GM18526 (cell line): ENCODE measurements around the gene GATAD2B.

Experiments
- POLR2A ChIP-seq: IDR thresholded peaks from 3 replicates; pipeline ENCODE4 v1.6.1; 2011; ENCODE audit not compliant: insufficient read length; ENCODE audit errors: extremely low read depth

Gene GATAD2B

DNA sequence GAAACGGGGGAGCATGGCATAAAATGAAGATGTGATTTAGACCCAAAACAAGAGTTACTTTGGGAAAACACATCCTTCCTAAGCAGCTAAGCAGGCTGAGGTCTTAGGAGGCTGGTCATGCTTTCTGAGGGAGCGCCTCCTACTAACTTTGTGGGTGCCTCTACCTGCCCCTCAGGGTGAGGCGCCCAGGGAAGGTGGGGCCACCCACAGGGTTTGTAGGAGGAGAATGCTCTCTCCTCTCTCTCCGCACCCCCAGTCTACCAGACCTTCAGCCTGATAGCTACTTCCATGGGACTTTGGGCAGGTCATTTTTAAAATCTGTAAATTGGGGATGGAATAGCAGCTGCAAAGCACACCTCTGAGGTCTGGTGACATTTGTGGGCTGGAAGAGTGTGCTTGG lies 123.8 kb downstream of the GATAD2B start:
- TF ChIP-seq POLR2A: no peak

- no peak for TF ChIP-seq POLR2A
These were observed 124.3 kb downstream of the GATAD2B start for GRCh38 chr1:153798468-153798780.

GRCh38 chr1:153796786-153797659 lies 125.7 kb downstream of the GATAD2B start:
- no peak for TF ChIP-seq POLR2A

DNA sequence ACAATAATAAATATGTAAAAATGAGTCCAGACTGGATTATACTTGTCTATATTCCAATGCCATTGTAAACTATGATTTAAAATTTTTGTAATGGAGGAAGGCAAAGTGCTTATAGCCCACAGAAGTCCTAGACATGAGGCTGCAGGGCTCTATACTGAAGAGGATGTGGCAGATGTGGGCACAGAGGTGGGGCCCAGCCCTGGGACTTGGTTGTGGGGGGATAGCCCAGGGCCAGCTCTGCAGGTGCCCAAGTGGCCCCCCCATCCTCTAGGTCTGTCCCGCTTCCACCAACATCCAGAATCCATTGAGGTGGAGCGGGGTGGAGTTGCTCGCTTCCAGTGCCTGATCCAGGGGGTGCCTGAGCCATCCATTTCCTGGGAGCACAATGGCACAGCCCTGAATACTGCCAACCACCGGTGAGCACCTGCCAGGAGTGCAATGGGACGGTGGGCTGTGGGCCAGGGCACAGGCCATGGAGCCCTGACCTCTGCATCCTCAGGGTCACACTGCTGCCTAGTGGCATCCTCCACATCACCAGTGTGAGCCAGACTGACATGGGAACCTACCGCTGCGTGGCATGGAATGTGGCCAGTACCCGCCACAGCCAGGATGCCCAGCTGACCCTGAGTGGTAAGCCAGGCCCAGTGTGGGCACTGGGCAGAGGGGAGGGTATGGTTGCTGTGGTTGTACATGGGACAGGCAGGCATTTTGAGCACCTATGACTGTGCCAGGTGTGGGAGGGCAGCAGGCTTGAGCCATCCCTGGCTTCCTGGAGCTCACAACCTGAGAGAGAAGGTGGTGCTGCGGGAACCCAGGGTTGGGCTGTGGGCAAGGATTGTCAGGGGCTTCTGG lies 126.6 kb downstream of the GATAD2B start:
- no peak for TF ChIP-seq POLR2A

DNA sequence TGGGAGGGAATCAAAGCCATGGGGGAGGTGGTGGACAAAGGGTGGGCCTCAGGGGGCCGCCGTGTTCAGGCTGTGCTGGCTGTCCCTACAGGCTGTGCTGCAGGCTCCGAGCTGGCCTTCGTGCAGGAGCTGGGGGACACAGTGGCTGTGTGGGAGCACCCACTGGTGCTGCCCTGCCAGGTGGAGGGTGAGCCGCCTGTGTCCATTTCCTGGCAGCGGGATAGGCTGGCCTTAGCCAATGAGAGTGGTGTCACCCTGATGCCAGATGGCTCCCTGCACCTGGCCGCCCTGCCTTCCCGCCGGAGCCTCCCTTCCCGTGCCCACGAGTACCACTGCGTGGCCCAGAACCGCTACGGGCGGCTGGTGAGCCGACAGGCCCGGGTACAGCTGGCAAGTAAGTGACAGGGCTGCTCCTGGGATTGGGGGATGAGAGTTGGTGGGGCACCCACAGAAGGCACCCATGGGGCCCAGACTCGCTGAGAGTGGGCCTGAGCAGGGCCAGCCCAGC lies 127.4 kb downstream of the GATAD2B start:
- TF ChIP-seq POLR2A: no peak

- no peak for TF ChIP-seq POLR2A
These were observed 128.0 kb downstream of the GATAD2B start for GRCh38 chr1:153794624-153795329.

DNA sequence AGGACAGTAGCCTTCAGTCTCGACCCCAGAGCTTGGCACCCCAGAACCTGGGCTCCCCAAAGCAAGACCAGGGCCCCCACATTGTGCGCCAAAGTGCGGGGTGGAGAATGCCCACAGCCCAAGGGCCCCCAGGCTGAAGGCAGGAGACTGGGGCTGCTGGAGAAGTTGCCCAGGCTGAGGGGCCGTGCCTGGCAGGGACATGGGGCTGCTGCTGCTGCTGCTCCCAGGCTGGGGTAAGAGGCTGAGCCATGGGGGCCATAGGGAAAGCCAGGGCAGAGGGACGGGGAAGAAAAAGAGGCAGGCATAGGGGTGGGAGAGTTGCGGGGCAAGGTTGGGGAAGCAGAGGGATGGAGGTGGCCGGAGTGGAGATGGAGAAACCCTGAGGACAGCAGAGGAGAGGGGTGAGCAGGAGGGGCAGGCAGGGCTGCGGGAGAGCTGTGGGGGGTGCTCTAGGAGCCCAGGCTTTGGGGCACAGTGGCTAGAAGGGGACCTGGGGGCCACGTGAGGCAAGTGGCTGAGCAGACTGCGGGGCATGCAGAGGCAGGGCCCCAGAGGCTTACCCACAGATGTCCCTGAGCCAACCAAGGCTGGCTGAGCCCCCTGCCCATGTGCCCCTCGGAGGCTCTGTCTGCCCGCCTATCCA lies 128.7 kb downstream of the GATAD2B start:
- TF ChIP-seq POLR2A: no peak

- TF ChIP-seq POLR2A: no peak
These were observed 129.4 kb downstream of the GATAD2B start for GRCh38 chr1:153793261-153793972.

- TF ChIP-seq POLR2A: no peak
These were observed 130.1 kb downstream of the GATAD2B start for GRCh38 chr1:153792631-153793041.

- TF ChIP-seq POLR2A: no peak
These were observed 131.0 kb downstream of the GATAD2B start for GRCh38 chr1:153791648-153792253.

- TF ChIP-seq POLR2A: no peak
These were observed 131.7 kb downstream of the GATAD2B start for GRCh38 chr1:153790966-153791647.

DNA sequence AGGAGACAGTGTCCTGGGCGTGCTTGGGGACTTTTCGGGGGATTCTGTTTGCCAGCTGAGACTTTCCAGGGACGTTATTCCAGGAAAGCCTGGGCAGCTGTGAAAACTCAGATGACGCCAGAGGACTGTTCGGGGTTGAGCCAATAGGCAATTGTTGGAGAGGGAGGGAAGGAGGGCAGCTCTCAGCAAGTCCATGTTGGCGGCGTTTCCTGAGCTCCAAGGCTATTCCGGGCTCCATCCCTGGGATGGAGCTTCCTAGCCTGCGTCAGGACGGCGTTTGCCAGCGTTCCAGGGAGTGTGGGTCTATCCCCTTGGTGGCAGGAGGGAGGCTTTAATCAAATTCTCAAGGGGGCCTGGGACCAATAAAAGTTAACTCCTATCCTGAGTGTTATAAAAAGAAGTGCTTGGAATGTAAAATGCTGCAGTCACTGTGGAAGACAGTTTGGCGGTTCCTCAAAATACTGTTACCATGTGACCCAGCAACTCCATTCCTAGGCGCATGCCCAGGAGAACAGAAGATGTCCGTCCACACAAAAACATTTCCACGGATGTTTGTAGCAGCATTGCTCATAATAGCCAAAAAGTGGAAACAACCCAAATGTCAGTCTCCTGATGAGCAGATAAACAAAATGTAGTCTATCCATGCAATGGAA lies 132.3 kb downstream of the GATAD2B start:
- TF ChIP-seq POLR2A: no peak

GRCh38 chr1:153789478-153790034 lies 133.2 kb downstream of the GATAD2B start:
- TF ChIP-seq POLR2A: no peak
